SK-N-SH treated with all-trans-retinoic acid at 6 μM for 48 hours (cell line): ENCODE results near the gene INSRR.

Experiments used
- CREB5 ChIP-seq: fragments of 250-450 bp; sonication (Bioruptor Pico); IDR thresholded peaks from 2 replicates; pipeline ENCODE4 v1.5.1; 2020; ENCODE audit warnings: low read depth, mild to moderate bottlenecking, moderate library complexity
- CSRNP3 ChIP-seq: fragments of 250-450 bp; sonication (Bioruptor Pico); IDR thresholded peaks from 2 replicates; pipeline ENCODE4 v1.5.1; 2021; ENCODE audit warnings: mild to moderate bottlenecking, moderate library complexity
- ISL1 ChIP-seq: fragments of 250-450 bp; sonication (Bioruptor Pico); IDR thresholded peaks from 2 replicates; pipeline ENCODE4 v2.1.2; 2022; ENCODE audit warnings: mild to moderate bottlenecking, moderate library complexity
- OSR1 ChIP-seq: fragments of 250-450 bp; sonication (Bioruptor Pico); IDR thresholded peaks from 2 replicates; pipeline ENCODE4 v1.8.0; 2022; ENCODE audit warnings: moderate library complexity, mild to moderate bottlenecking, inconsistent platforms
- PATZ1 ChIP-seq: fragments of 250-450 bp; sonication (Bioruptor Pico); IDR thresholded peaks from 2 replicates; pipeline ENCODE4 v1.8.0; 2020; ENCODE audit warnings: mild to moderate bottlenecking, moderate library complexity, borderline replicate concordance
- POU6F1 ChIP-seq: fragments of 250-450 bp; sonication (Bioruptor Pico); IDR thresholded peaks from 2 replicates; pipeline ENCODE4 v1.8.0; 2021; ENCODE audit warnings: low read depth, mild to moderate bottlenecking, moderate library complexity, borderline replicate concordance
- PPARA ChIP-seq: fragments of 250-450 bp; sonication (Bioruptor Pico); IDR thresholded peaks from 2 replicates; pipeline ENCODE4 v1.5.0; 2020; ENCODE audit warnings: mild to moderate bottlenecking, borderline replicate concordance
- TCF4 ChIP-seq: fragments of 250-450 bp; sonication (Bioruptor Pico); IDR thresholded peaks from 2 replicates; pipeline ENCODE4 v1.8.0; 2021; ENCODE audit warnings: mild to moderate bottlenecking, moderate library complexity, borderline replicate concordance
- TOX ChIP-seq: fragments of 250-450 bp; sonication (Bioruptor Pico); IDR thresholded peaks from 2 replicates; pipeline ENCODE4 v1.8.0; 2021; ENCODE audit warnings: mild to moderate bottlenecking, moderate library complexity, borderline replicate concordance
- TSHZ2 ChIP-seq: fragments of 250-450 bp; sonication (Bioruptor Pico); IDR thresholded peaks from 2 replicates; pipeline ENCODE4 v1.5.0; 2020; ENCODE audit warnings: mild to moderate bottlenecking, moderate library complexity
- ZC3H10 ChIP-seq: fragments of 250-450 bp; sonication (Bioruptor Pico); IDR thresholded peaks from 2 replicates; pipeline ENCODE4 v1.5.1; 2021; ENCODE audit warnings: mild to moderate bottlenecking, moderate library complexity

GRCh38 chr1:156796340-156797097, 62.4 kb downstream of the INSRR start:
- TF ChIP-seq ISL1 (CRISPR knock-in tag) (no peak), TOX (CRISPR knock-in tag) (no peak), CREB5 (CRISPR knock-in tag) (no peak), POU6F1 (CRISPR knock-in tag) (no peak), PPARA (CRISPR knock-in tag) (no peak), ZC3H10 (CRISPR knock-in tag) (no peak), PATZ1 (CRISPR knock-in tag) (no peak), TSHZ2 (CRISPR knock-in tag) (no peak), OSR1 (CRISPR knock-in tag) (no peak), CSRNP3 (CRISPR knock-in tag) (no peak), TCF4 (CRISPR knock-in tag) (no peak)
